Activated CD4-positive, alpha-beta T cell treated with anti-CD3 and anti-CD28 coated beads, Interleukin-2, amount 50 U/mL, for 24 hours (primary cell): ENCODE results near the gene TTC39C.
"Not testable (repeated sequence)": the region's sequence is repeated elsewhere in the genome, so short reads cannot be mapped to it uniquely, and the experiment has no call there.

Experiments used
- DNase-seq, 2 donors: peaks; one replicate each; pipeline ENCODE4 v3.0.0-alpha.2; 2020; ENCODE audit warnings: low read depth in 1 of 2, low spot score in 1 of 2

TTC39C gene

GRCh38 chr18:24016643-24017042, 2.1 kb downstream of the TTC39C start:
- no peak for DNase-seq

GRCh38 chr18:24018299-24018886, 3.8 kb downstream of the TTC39C start:
- DNase-seq: no peak

GRCh38 chr18:24019641-24020331, 5.2 kb downstream of the TTC39C start:
- peak in 1 of 2 donors; percentile 69 for DNase-seq

GRCh38 chr18:24021505-24021904, 7.0 kb downstream of the TTC39C start:
- no peak for DNase-seq

GRCh38 chr18:24022161-24022560, 7.6 kb downstream of the TTC39C start:
- DNase-seq: no peak

GRCh38 chr18:24023185-24023814, 8.7 kb downstream of the TTC39C start:
- no peak for DNase-seq

- no peak for DNase-seq
Measured at GRCh38 chr18:24024425-24024824, 9.9 kb downstream of the TTC39C start.

GRCh38 chr18:24026457-24026856, 11.9 kb downstream of the TTC39C start:
- no peak for DNase-seq

- DNase-seq: no peak
Measured at GRCh38 chr18:24027156-24027827, 12.7 kb downstream of the TTC39C start.

GRCh38 chr18:24028946-24029345, 14.4 kb downstream of the TTC39C start:
- DNase-seq: not testable (repeated sequence)

- DNase-seq: no peak
Measured at GRCh38 chr18:24031318-24031717, 16.8 kb downstream of the TTC39C start.

GRCh38 chr18:24031916-24032315, 17.4 kb downstream of the TTC39C start:
- DNase-seq: no peak

GRCh38 chr18:24033641-24034412, 19.3 kb downstream of the TTC39C start:
- DNase-seq: no peak

GRCh38 chr18:24035316-24035715, 20.8 kb downstream of the TTC39C start:
- DNase-seq: no peak

GRCh38 chr18:24039671-24040070, 25.1 kb downstream of the TTC39C start:
- no peak for DNase-seq

GRCh38 chr18:24041691-24042090, 27.1 kb downstream of the TTC39C start:
- no peak for DNase-seq

GRCh38 chr18:24043403-24043802, 28.8 kb downstream of the TTC39C start:
- no peak for DNase-seq

GRCh38 chr18:24048261-24048660, 33.7 kb downstream of the TTC39C start:
- DNase-seq: no peak

GRCh38 chr18:24049142-24049541, 34.6 kb downstream of the TTC39C start:
- DNase-seq: no peak

- no peak for DNase-seq
Measured at GRCh38 chr18:24051031-24051947, 36.7 kb downstream of the TTC39C start.
